Fibroblast of lung (primary cell): ENCODE measurements around the gene ABCD4.

Source experiments
- CTCF ChIP-seq, 2 donors: IDR thresholded peaks in 1 of 2; conservative IDR thresholded peaks in 1 of 2; 1 replicate in 1 of 2; 2 replicates in 1 of 2; pipeline ENCODE4 v1.5.1; 2011 to 2012; ENCODE audit warnings: low read length in 2 of 2, control low read depth in 1 of 2, inconsistent platforms in 1 of 2, low read depth in 1 of 2, mild to moderate bottlenecking in 1 of 2
- EZH2 ChIP-seq: IDR thresholded peaks from 2 replicates; pipeline ENCODE4 v1.5.1; 2012; ENCODE audit warnings: low read length, control low read depth, mild to moderate bottlenecking; ENCODE audit errors: missing control alignments

GRCh38 chr14:74239848-74240793 lies 62.6 kb downstream of the ABCD4 start:
- TF ChIP-seq CTCF (conservative IDR thresholded peaks at IDR 0.05 in 1 of 2, IDR thresholded peaks at IDR 0.05 in 1 of 2; ENCODE audit: low read depth in 1 of 2, low read length in 2 of 2) (no peak), EZH2 (peak; percentile 100)
